ENCODE measurements around the gene CCDC33. TPM values are rescaled to one million over a fixed set of nuclear protein-coding genes. Genes with fewer than 3 reads are reported as not detected.
A peak's percentile ranks its signal among the peaks of the same experiment; 100 is the strongest.

Gene CCDC33
- total and polyA plus RNA-seq, 2 experiments from 2014 or later: not detected

GRCh38 chr15:74373056-74373650 lies 137.0 kb downstream of the CCDC33 start:
- DNase-seq: no peak
- in situ Hi-C loops (cut with MboI): loop anchor here (10.0 kb wide), 2 partner anchors 252 to 392 kb away; no protein-coding TSS in a partner anchor
- H3K4me3 ChIP-seq: no peak overlapping the region
- TF ChIP-seq EZH2phosphoT487 (IDR thresholded peaks at IDR 0.05; ENCODE audit: insufficient read depth, low read depth) (no peak), EZH2 (IDR thresholded peaks at IDR 0.05; ENCODE audit: insufficient read depth, poor library complexity, severe bottlenecking) (no peak)
- H3K27me3 ChIP-seq (replicated peaks; ENCODE audit: insufficient read depth): no peaks in the 10 kb centered on the region
- H3K4me2 ChIP-seq (ENCODE audit: unreplicated experiment): no peak overlapping the region
- H3K9me3 ChIP-seq (ENCODE audit: low read depth): no peaks in the 10 kb centered on the region
- no peaks in the 10 kb centered on the region for H3K36me3 ChIP-seq (ENCODE audit: low read depth)
- peak overlapping the region; percentile 91 for H2AFZ ChIP-seq
- 0 out of 2 replicates have a peak, but pooled peaks cover 3% of the 10 kb centered on the region for H3K4me1 ChIP-seq (ENCODE audit: insufficient read depth)
- no peak overlapping the region for H3K9ac ChIP-seq
- no peak overlapping the region for H3K27ac ChIP-seq
- no peaks in the 10 kb centered on the region for H3F3A ChIP-seq (ENCODE audit: insufficient read depth)
- no peaks in the 10 kb centered on the region for H4K20me1 ChIP-seq (ENCODE audit: insufficient read depth)
- H3K79me2 ChIP-seq (ENCODE audit: insufficient read depth): no peaks in the 10 kb centered on the region
- 45 to 47% methylated on average over 13 of the region's 13 CpGs for WGBS, 2 experiments (ENCODE audit: low coverage in 1 of 2, low lambda C conversion rate in 2 of 2, missing lambda C conversion rate in 2 of 2)
- no peaks in the 10 kb centered on the region for H3K9me2 ChIP-seq (ENCODE audit: insufficient read depth)

- Histone ChIP-seq H3K27me3 (replicated peaks; ENCODE audit: insufficient read depth) (no peaks in the 10 kb centered on the region), H3K9me3 (ENCODE audit: low read depth) (no peaks in the 10 kb centered on the region), H3K9ac (peak overlapping the region; percentile 10; the same call in 1 of the 2 replicates), H3K4me3 (peak overlapping the region; percentile 77), H3K4me2 (ENCODE audit: unreplicated experiment) (peak overlapping the region; percentile 98), H3F3A (ENCODE audit: insufficient read depth) (no peaks in the 10 kb centered on the region), H3K4me1 (ENCODE audit: insufficient read depth) (0 out of 2 replicates have a peak, but pooled peaks cover 3% of the 10 kb centered on the region), H3K27ac (no peak overlapping the region), H4K20me1 (ENCODE audit: insufficient read depth) (no peaks in the 10 kb centered on the region), H2AFZ (peak overlapping the region; percentile 91), H3K9me2 (ENCODE audit: insufficient read depth) (no peaks in the 10 kb centered on the region), H3K79me2 (ENCODE audit: insufficient read depth) (no peaks in the 10 kb centered on the region), H3K36me3 (ENCODE audit: low read depth) (no peaks in the 10 kb centered on the region)
- 1% methylated on average over 44 to 59 of the region's 62 CpGs for WGBS, 2 experiments (ENCODE audit: low coverage in 1 of 2, low lambda C conversion rate in 2 of 2, missing lambda C conversion rate in 2 of 2)
- TF ChIP-seq EZH2phosphoT487 (IDR thresholded peaks at IDR 0.05; ENCODE audit: insufficient read depth, low read depth) (no peak), EZH2 (IDR thresholded peaks at IDR 0.05; ENCODE audit: insufficient read depth, poor library complexity, severe bottlenecking) (no peak)
- peak; percentile 94 for DNase-seq
- in situ Hi-C loops (cut with MboI): loop anchor here (10.0 kb wide), 2 partner anchors 251 to 391 kb away; no protein-coding TSS in a partner anchor
Measured at GRCh38 chr15:74373731-74374647, 137.9 kb downstream of the CCDC33 start.

DNA sequence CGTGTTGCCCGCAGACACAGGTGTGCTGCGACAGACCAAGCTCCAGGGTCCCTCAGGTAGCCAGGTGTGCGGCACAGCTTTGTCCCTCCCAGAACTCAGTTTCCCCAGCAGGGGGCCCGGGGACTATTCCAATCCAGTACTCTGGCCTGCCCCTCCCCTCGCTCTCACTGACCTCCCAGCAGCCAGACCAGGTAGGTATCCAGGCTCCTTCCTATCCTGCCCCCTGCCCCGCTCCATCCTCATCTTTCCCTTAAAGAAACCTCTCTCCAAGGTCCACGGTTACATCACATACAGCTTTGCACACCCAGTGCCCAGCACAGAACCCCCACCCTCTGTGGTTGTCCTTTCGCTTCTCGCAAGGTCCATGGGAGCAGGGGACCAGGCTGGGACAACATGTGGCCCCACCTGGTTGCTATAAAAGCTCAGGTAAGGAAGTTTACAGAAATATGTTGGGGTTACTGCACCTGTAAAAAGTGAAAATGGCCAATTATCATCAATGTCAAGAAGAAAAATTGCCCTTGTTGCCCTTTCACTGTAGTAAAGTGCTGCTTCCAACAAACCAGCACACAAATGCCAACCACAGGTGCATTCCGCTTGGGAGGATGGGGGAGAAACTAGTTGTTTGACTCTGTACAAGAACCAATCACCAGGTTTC lies 138.6 kb downstream of the CCDC33 start:
- 0 out of 2 replicates have a peak, but pooled peaks cover 3% of the 10 kb centered on the region for H3K4me1 ChIP-seq (ENCODE audit: insufficient read depth)
- H3F3A ChIP-seq (ENCODE audit: insufficient read depth): no peaks in the 10 kb centered on the region
- no peak overlapping the region for H3K9ac ChIP-seq
- peak overlapping the region; percentile 77 for H3K4me3 ChIP-seq
- no peaks in the 10 kb centered on the region for H3K36me3 ChIP-seq (ENCODE audit: low read depth)
- H2AFZ ChIP-seq: peak overlapping the region; percentile 91
- H4K20me1 ChIP-seq (ENCODE audit: insufficient read depth): no peaks in the 10 kb centered on the region
- in situ Hi-C loops (cut with MboI): loop anchor here (10.0 kb wide), 2 partner anchors 250 to 390 kb away; no protein-coding TSS in a partner anchor
- no peaks in the 10 kb centered on the region for H3K9me2 ChIP-seq (ENCODE audit: insufficient read depth)
- WGBS, 2 experiments (ENCODE audit: low coverage in 1 of 2, low lambda C conversion rate in 2 of 2, missing lambda C conversion rate in 2 of 2): 23 to 26% methylated on average over 9 to 11 of the region's 11 CpGs
- no peaks in the 10 kb centered on the region for H3K27me3 ChIP-seq (replicated peaks; ENCODE audit: insufficient read depth)
- H3K4me2 ChIP-seq (ENCODE audit: unreplicated experiment): peak overlapping the region; percentile 98
- no peaks in the 10 kb centered on the region for H3K79me2 ChIP-seq (ENCODE audit: insufficient read depth)
- DNase-seq: no peak
- no peaks in the 10 kb centered on the region for H3K9me3 ChIP-seq (ENCODE audit: low read depth)
- no peak overlapping the region for H3K27ac ChIP-seq
- TF ChIP-seq EZH2 (IDR thresholded peaks at IDR 0.05; ENCODE audit: insufficient read depth, poor library complexity, severe bottlenecking) (no peak), EZH2phosphoT487 (IDR thresholded peaks at IDR 0.05; ENCODE audit: insufficient read depth, low read depth) (no peak)

GRCh38 chr15:74375303-74375693 lies 139.2 kb downstream of the CCDC33 start:
- in situ Hi-C loops (cut with MboI): loop anchor here (10.0 kb wide), 2 partner anchors 250 to 390 kb away; no protein-coding TSS in a partner anchor
- Histone ChIP-seq H2AFZ (no peak overlapping the region), H3K27ac (no peak overlapping the region), H3K4me2 (ENCODE audit: unreplicated experiment) (no peak overlapping the region), H3K36me3 (ENCODE audit: low read depth) (no peaks in the 10 kb centered on the region), H3K9me3 (ENCODE audit: low read depth) (no peaks in the 10 kb centered on the region), H3F3A (ENCODE audit: insufficient read depth) (no peaks in the 10 kb centered on the region), H3K4me1 (ENCODE audit: insufficient read depth) (0 out of 2 replicates have a peak, but pooled peaks cover 3% of the 10 kb centered on the region), H3K9ac (no peak overlapping the region), H3K79me2 (ENCODE audit: insufficient read depth) (no peaks in the 10 kb centered on the region), H3K27me3 (replicated peaks; ENCODE audit: insufficient read depth) (no peaks in the 10 kb centered on the region), H4K20me1 (ENCODE audit: insufficient read depth) (no peaks in the 10 kb centered on the region), H3K9me2 (ENCODE audit: insufficient read depth) (no peaks in the 10 kb centered on the region), H3K4me3 (no peak overlapping the region)
- peak; percentile 87 for DNase-seq
- TF ChIP-seq EZH2phosphoT487 (IDR thresholded peaks at IDR 0.05; ENCODE audit: insufficient read depth, low read depth) (no peak), EZH2 (IDR thresholded peaks at IDR 0.05; ENCODE audit: insufficient read depth, poor library complexity, severe bottlenecking) (no peak)
- WGBS, 2 experiments (ENCODE audit: low coverage in 1 of 2, low lambda C conversion rate in 2 of 2, missing lambda C conversion rate in 2 of 2): 22 to 24% methylated on average over 9 of the region's 9 CpGs
